KMS-11 (cell line): ENCODE results near the gene SF3A2.

ENCODE experiments used
- H2AFZ ChIP-seq: fragments of 200-600 bp; sonication (generic); 2 replicates; pipeline ENCODE4 v1.6.1; 2016; ENCODE audit warnings: antibody characterized with exemption, mixed run types, low read depth
- H3K27ac ChIP-seq: fragments of 200-600 bp; sonication (generic); 2 replicates; pipeline ENCODE4 v1.6.1; 2016; ENCODE audit warnings: mild to moderate bottlenecking, mixed run types
- H3K27me3 ChIP-seq: fragments of 200-600 bp; sonication (generic); 2 replicates; pipeline ENCODE4 v1.6.1; 2017; ENCODE audit warnings: mild to moderate bottlenecking, low read depth, mixed run types, moderate library complexity; ENCODE audit not compliant: insufficient read depth
- H3K36me3 ChIP-seq: fragments of 200-600 bp; sonication (generic); 2 replicates; pipeline ENCODE4 v1.6.1; 2017; ENCODE audit warnings: mild to moderate bottlenecking, mixed run types; ENCODE audit not compliant: insufficient read depth
- H3K4me1 ChIP-seq: fragments of 200-600 bp; sonication (generic); 2 replicates; pipeline ENCODE4 v1.6.1; 2016; ENCODE audit warnings: mild to moderate bottlenecking, low read depth, mixed run types; ENCODE audit not compliant: poor library complexity, severe bottlenecking
- H3K4me2 ChIP-seq: fragments of 200-600 bp; sonication (generic); 2 replicates; pipeline ENCODE4 v1.7.0; 2016; ENCODE audit warnings: mild to moderate bottlenecking, mixed run types
- H3K4me3 ChIP-seq: fragments of 200-600 bp; sonication (generic); IDR thresholded peaks from 2 replicates; pipeline ENCODE4 v1.6.1; 2017; ENCODE audit warnings: low read depth, low read length, mixed read lengths; ENCODE audit not compliant: insufficient read depth
- H3K79me2 ChIP-seq: fragments of 200-600 bp; sonication (generic); 2 replicates; pipeline ENCODE4 v1.6.1; 2016; ENCODE audit warnings: low read depth, mixed run types; ENCODE audit not compliant: insufficient read depth
- H3K9ac ChIP-seq: fragments of 200-600 bp; sonication (generic); 2 replicates; pipeline ENCODE4 v1.6.1; 2016; ENCODE audit warnings: mild to moderate bottlenecking, mixed run types
- H4K20me1 ChIP-seq: fragments of 200-600 bp; sonication (generic); 2 replicates; pipeline ENCODE4 v1.6.1; 2016; ENCODE audit warnings: mild to moderate bottlenecking, mixed run types; ENCODE audit not compliant: insufficient read depth
- CTCF ChIP-seq: fragments of 200-600 bp; sonication (generic); conservative IDR thresholded peaks from 2 replicates; pipeline ENCODE4 v1.6.1; 2017; ENCODE audit warnings: low read depth, mild to moderate bottlenecking, antibody characterized with exemption, low read length, moderate library complexity, mixed read lengths

SF3A2 gene

GRCh38 chr19:2251106-2252054 lies 14.8 kb downstream of the SF3A2 start:
- no peak overlapping the region for H3K27ac ChIP-seq
- H3K4me3 ChIP-seq = no peak overlapping the region
- peaks cover 18% of the 10 kb centered on the region; the same call in 1 of the 2 replicates for H3K79me2 ChIP-seq
- H3K9ac ChIP-seq = no peak overlapping the region
- peaks cover 11% of the 10 kb centered on the region for H3K4me1 ChIP-seq
- H4K20me1 ChIP-seq = no peaks in the 10 kb centered on the region
- H3K4me2 ChIP-seq = no peak overlapping the region
- H3K27me3 ChIP-seq = no peaks in the 10 kb centered on the region
- H2AFZ ChIP-seq = no peak overlapping the region
- TF ChIP-seq CTCF = no peak
- H3K36me3 ChIP-seq = no peaks in the 10 kb centered on the region

GRCh38 chr19:2252055-2252796 lies 15.6 kb downstream of the SF3A2 start:
- H3K27ac ChIP-seq = no peak overlapping the region
- no peak for TF ChIP-seq CTCF
- H3K36me3 ChIP-seq = no peaks in the 10 kb centered on the region
- no peaks in the 10 kb centered on the region for H4K20me1 ChIP-seq
- H3K79me2 ChIP-seq = peaks cover 22% of the 10 kb centered on the region; the same call in 1 of the 2 replicates
- no peak overlapping the region for H3K9ac ChIP-seq
- H3K4me2 ChIP-seq = no peak overlapping the region
- no peak overlapping the region for H3K4me3 ChIP-seq
- H2AFZ ChIP-seq = no peak overlapping the region
- H3K27me3 ChIP-seq = no peaks in the 10 kb centered on the region
- peaks cover 11% of the 10 kb centered on the region for H3K4me1 ChIP-seq

- Histone ChIP-seq H3K4me1 (peaks cover 11% of the 10 kb centered on the region), H3K27me3 (no peaks in the 10 kb centered on the region), H3K27ac (no peak overlapping the region), H3K4me2 (no peak overlapping the region), H4K20me1 (no peaks in the 10 kb centered on the region), H3K36me3 (no peaks in the 10 kb centered on the region), H3K79me2 (peaks cover 27% of the 10 kb centered on the region; the same call in 1 of the 2 replicates), H2AFZ (no peak overlapping the region), H3K4me3 (no peak overlapping the region), H3K9ac (no peak overlapping the region)
- no peak for TF ChIP-seq CTCF
These were observed 16.1 kb downstream of the SF3A2 start for GRCh38 chr19:2252797-2253105.

GRCh38 chr19:2253106-2254063 lies 16.8 kb downstream of the SF3A2 start:
- Histone ChIP-seq H4K20me1 (no peaks in the 10 kb centered on the region), H3K79me2 (peaks cover 27% of the 10 kb centered on the region; the same call in 1 of the 2 replicates), H3K4me1 (peaks cover 17% of the 10 kb centered on the region), H3K9ac (no peak overlapping the region), H3K27me3 (no peaks in the 10 kb centered on the region), H3K4me2 (no peak overlapping the region), H3K36me3 (no peaks in the 10 kb centered on the region), H3K27ac (no peak overlapping the region), H2AFZ (no peak overlapping the region), H3K4me3 (no peak overlapping the region)
- no peak; the same call in 1 of the 2 replicates for TF ChIP-seq CTCF
